Stimulated activated CD8-positive, alpha-beta memory T cell treated with anti-CD3 and anti-CD28 coated beads, Interleukin-12 subunit alpha, Interleukin-12 subunit beta, amount 100 ng/mL, for 24 hours (primary cell): ENCODE results near the gene KCP.

Experiments used
- DNase-seq: peaks from one replicate; pipeline ENCODE4 v3.0.0-alpha.2; 2020; ENCODE audit errors: extremely low read depth

KCP gene

DNA sequence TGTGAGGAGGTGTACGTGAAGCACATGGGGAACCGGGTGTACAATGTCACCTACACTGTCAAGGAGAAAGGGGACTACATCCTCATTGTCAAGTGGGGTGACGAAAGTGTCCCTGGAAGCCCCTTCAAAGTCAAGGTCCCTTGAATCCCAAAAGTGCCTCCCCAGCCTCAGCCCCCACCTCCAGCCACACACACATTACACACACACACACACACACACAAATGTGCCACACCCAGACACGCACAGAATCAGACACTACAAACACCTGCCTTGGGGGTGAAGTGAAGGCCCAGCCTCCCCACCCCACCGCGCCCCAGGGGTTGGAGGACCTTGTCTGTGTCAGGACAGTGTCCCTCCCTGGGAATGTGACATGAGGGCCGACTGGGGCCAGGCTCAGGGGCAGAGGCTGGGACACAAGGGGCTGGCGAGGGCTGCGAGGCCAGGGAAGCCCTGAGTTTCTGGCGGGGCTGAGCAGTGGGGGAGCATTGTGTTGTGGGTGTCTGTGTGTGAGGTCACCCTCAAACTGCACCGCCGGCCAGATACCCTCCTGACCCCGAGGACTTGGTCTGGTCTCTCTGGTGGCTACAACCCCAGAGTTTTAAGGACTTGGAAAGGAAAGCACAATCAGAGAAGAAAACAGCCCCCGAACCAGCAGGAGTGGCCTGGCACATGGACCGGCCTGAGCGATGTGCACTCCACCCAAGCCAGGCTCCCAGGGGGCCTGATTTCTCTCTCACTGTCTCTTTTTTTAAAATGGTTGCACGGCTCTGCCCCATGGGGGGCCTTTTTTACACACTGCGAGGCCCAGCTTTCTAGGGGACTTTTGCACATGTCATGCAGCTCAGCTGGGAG, 51.9 kb downstream of the KCP start:
- no peak for DNase-seq

DNA sequence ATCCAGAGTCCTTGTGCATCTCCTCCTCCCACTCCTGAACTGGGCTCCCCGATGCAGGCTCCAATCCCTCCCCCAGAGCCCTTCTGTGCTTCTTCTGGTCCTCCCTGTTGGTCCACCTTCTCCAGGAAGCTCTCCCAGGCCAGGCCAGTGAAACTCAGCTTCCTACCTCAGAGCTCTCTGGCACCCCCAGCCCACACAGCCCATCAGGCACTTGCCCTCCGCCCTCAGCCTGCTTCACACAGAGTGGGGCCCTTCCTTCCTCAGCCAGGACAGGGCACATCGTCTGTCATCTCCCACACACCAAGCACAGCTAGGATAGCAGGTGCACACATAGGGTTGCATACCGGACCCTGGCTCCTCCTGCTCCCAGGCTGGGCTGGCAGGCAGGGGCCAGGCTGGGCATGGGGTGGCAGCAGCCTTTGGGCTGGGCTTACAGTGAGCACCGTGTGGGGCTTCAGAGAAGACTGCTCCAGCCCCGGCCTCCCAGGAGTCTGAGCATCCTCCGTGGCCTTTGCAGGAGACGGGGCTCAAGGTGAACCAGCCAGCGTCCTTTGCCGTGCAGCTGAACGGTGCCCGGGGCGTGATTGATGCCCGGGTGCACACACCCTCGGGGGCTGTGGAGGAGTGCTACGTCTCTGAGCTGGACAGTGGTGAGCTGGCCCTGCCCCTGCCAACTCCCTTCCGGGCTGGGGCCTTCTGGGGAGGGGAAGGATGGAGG, 54.3 kb downstream of the KCP start:
- no peak for DNase-seq

DNA sequence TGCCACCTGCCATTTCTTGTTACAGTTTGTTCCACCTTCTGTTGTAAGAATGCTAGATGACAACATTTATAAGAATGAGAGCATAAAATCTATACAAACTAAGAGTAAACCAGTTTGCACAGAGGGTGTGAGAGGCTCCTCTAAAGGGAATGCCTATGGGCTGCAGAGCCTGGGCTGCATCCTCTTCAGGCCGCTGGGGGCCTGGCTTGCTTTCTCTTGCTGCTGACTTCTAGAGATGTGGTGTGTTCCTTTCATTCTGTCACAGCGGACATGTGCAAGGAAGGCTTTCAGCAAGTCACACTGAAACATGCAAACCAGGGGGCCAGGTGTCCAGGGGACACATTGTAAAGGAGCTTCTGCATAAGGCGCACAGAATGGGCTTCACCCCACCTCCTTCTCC, 55.0 kb downstream of the KCP start:
- DNase-seq: no peak

DNA sequence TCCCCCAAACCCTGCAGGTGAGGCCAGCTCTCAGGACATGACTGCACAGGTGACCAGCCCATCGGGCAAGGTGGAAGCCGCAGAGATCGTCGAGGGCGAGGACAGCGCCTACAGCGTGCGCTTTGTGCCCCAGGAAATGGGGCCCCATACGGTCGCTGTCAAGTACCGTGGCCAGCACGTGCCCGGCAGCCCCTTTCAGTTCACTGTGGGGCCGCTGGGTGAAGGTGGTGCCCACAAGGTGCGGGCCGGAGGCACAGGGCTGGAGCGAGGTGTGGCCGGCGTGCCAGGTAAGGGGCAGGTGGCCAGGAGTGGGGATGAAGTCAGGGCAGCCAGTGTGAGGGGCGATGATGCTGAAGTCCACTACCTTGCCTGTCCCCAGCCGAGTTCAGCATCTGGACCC, 56.1 kb downstream of the KCP start:
- no peak for DNase-seq

DNA sequence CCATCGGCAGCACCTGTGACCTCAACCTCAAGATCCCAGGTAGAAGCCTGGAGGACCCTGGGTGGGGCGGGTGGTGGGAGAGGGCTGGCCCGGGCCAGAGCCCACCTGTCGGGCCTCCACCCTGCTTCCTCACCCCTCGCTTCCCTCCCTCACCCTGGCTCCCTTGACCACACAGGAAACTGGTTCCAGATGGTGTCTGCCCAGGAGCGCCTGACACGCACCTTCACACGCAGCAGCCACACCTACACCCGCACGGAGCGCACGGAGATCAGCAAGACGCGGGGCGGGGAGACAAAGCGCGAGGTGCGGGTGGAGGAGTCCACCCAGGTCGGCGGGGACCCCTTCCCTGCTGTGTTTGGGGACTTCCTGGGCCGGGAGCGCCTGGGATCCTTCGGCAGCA, 56.7 kb downstream of the KCP start:
- DNase-seq: no peak

DNA sequence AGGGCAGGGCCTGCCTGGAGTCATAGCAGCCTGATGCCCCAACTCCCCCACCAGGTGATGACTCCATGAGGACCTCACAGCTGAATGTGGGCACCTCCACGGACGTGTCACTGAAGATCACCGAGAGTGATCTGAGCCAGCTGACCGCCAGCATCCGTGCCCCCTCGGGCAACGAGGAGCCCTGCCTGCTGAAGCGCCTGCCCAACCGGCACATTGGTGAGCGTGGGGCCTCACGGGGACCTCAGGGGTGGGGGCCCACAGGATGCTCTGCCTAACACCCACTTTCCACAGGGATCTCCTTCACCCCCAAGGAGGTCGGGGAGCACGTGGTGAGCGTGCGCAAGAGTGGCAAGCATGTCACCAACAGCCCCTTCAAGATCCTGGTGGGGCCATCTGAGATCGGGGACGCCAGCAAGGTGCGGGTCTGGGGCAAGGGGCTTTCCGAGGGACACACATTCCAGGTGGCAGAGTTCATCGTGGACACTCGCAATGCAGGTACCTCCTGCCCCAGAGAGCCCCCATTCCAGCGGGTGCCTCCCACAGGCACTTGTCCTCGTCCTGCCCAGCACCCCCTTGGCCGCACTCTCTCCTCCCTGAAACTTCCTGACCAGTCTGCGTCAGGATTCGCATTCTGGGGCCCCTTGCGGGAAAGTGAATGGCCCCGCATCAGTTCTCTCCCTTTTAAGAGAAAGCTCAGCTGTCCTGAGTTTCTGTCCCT, 57.8 kb downstream of the KCP start:
- DNase-seq: no peak

DNA sequence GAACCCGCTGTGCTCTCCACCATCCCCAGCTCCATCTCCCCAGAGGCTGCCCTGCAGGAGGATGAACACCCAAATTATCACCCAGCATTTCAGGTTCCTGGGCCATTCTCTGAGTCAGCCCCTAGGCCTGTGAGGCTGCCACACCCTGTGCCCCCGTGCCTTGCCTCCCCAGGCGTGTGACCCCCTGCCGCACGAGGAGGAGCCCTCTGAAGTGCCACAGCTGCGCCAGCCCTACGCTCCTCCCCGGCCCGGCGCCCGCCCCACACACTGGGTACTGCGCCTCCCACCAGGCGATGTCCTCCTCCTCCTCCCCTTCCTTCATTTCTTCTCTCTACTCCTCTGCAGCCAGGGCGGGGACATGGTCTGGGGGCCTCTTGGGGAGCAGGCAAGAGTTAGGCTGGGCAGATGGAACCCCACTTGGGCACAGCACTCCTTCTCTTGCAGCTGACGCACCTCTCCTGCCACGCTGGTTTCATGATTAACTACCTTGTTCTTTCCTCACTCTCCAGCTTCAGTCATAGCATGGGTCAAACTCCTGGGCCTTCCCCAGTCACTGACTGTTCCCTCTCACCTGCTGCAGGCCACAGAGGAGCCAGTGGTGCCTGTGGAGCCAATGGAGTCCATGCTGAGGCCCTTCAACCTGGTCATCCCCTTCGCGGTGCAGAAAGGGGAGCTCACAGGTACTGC, 60.6 kb downstream of the KCP start:
- DNase-seq: no peak

DNA sequence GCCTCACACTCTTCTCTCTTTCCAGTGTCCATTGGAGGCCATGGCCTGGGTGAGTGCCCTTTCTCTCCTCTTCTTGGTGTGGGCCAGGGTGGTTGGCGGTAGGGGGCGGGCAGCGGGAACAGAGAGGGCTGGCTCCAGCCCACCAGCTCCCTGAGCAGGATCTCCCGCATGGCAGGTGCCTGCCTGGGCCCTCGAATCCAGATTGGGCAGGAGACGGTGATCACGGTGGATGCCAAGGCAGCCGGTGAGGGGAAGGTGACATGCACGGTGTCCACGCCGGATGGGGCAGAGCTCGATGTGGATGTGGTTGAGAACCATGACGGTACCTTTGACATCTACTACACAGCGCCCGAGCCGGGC, 61.4 kb downstream of the KCP start:
- no peak for DNase-seq

DNA sequence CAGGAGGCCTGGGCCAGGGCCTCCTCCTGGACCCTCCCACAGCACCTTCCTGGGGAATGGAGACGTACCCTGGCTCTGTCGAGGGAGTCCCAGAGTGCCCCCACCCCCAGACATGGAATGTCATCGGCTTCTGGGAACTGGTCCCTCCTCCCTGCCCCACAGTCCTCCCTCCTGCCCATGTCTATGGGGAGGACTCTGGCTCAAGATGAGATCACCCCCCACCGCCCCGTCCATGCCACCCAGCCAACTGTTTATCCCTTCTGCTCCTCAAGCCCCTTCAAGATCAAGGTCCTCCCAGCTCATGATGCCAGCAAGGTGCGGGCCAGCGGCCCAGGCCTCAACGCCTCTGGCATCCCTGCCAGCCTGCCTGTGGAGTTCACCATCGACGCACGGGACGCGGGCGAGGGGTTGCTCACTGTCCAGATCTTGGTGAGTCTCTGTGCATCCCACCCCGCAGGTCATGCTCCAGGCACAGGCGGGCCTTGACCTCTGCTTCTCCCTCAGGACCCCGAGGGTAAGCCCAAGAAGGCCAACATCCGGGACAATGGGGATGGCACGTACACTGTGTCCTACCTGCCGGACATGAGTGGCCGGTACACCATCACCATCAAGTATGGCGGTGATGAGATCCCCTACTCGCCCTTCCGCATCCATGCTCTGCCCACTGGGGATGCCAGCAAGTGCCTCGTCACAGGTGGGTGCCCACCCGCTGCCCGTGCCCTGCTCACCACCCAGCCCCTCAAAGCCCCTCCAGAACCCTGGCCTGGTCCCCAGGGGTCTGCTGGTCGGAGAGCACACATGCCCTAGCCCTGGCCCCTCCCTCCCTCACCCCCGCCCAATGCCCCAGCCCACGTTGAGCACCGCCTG, 62.0 kb downstream of the KCP start:
- DNase-seq: no peak

DNA sequence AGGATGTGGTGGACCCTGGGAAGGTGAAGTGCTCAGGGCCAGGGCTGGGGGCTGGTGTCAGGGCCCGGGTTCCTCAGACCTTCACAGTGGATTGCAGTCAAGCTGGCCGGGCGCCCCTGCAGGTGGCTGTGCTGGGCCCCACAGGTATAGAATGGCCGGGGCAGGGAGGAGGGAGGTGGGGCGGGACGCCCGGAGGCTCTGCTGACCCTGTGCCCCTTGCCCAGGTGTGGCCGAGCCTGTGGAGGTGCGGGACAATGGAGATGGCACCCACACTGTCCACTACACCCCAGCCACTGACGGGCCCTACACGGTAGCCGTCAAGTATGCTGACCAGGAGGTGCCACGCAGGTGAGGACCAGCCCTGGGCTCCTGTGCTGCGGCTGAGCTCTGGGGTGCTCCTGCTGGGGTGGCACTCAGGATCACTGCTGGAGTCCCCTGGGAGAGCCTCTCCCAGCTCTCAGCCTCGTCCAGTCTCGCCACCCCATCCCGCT, 62.7 kb downstream of the KCP start:
- DNase-seq: no peak

DNA sequence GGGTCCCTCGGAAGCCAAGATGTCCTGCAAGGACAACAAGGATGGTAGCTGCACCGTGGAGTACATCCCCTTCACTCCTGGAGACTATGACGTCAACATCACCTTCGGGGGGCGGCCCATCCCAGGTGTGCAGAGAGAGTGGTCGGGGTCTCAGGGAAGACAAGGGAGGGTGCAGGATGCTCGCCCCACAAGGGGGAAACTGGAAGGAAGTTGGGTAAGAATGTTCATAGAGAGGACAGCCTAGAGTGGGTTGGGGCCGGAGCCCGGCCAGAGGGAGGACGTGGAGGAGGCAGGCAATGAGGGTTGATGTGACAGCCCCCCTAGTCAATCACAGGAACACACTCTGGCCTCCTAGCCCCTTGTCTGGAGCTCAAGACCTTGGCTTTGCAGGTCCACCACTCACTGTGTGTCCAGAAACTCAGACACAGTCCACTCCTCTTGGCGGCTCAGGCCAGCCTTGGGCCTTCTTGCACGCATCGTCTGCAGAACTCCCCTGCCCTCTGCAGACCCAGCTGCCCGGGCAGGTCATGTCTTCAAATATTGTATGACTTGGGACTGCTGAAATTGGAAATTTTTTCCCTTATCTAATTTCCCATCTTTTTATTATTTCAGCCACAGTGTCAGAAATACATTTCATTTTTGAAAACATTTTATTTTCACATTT, 63.6 kb downstream of the KCP start:
- DNase-seq: no peak

DNA sequence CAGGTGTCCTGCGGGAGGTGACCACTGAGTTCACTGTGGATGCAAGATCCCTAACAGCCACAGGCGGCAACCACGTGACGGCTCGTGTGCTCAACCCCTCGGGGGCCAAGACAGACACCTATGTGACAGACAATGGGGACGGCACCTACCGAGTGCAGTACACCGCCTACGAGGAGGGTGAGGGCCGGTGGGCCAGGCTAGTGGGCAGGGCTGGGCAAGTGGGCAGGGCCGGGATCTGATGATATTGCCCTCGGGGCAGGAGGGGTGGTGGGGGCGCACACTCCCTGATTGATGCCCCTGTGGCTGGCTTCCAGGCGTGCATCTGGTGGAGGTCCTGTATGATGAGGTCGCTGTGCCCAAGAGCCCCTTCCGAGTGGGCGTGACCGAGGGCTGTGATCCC, 64.5 kb downstream of the KCP start:
- no peak for DNase-seq

DNA sequence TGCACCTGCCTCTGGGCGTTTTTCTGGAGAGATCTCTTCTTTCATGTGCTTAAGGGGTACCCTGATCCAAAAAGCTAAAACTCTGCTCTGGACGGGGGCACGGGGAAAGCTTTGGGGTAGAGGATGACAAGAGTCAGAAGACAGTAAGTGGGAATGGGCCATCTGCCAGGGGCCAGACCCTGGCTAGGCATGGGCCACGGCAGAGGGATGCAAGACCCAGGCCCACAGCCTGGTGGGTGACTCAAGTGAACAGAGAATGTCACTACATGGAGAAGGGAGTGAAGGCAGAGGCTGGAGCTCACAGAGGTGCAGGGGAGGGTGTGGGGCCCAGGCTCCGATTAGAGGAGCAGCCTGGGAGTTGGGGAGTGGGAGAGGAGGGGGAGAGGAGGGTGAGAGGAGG, 65.0 kb downstream of the KCP start:
- no peak for DNase-seq

DNA sequence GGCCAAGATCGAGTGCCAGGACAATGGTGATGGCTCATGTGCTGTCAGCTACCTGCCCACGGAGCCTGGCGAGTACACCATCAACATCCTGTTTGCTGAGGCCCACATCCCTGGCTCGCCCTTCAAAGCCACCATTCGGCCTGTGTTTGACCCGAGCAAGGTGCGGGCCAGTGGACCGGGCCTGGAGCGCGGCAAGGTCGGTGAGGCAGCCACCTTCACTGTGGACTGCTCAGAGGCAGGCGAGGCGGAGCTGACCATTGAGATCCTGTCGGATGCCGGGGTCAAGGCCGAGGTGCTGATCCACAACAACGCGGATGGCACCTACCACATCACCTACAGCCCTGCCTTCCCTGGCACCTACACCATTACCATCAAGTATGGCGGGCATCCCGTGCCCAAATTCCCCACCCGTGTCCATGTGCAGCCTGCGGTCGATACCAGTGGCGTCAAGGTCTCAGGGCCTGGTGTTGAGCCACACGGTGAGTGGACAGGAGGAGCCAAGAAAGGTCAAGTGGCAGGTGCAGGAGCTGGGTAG, 65.7 kb downstream of the KCP start:
- DNase-seq: no peak

DNA sequence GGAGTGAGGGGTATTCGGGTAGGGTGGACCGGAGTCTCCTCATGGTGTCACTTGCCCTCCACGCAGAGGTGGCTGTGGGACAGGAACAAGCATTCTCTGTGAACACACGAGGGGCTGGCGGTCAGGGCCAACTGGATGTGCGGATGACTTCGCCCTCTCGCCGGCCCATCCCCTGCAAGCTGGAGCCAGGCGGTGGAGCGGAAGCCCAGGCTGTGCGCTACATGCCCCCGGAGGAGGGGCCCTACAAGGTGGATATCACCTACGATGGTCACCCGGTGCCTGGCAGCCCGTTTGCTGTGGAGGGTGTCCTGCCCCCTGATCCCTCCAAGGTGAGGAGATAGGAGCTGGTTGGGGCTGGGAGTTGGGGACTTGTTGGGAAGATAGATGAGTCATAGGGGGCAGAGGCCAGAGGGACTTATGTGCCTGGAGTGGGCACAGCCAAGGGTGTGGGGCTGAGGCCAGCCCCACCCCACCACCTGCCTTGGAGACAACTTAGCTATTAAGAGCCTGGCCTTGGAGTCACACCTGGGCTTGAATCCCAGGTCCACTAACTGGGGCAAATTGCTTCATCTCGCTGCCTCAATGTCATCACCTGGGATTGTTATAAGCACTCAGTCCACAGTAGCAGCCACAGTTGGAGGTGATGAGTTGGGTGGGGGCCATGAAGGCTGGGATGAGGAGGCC, 66.4 kb downstream of the KCP start:
- DNase-seq: no peak

DNA sequence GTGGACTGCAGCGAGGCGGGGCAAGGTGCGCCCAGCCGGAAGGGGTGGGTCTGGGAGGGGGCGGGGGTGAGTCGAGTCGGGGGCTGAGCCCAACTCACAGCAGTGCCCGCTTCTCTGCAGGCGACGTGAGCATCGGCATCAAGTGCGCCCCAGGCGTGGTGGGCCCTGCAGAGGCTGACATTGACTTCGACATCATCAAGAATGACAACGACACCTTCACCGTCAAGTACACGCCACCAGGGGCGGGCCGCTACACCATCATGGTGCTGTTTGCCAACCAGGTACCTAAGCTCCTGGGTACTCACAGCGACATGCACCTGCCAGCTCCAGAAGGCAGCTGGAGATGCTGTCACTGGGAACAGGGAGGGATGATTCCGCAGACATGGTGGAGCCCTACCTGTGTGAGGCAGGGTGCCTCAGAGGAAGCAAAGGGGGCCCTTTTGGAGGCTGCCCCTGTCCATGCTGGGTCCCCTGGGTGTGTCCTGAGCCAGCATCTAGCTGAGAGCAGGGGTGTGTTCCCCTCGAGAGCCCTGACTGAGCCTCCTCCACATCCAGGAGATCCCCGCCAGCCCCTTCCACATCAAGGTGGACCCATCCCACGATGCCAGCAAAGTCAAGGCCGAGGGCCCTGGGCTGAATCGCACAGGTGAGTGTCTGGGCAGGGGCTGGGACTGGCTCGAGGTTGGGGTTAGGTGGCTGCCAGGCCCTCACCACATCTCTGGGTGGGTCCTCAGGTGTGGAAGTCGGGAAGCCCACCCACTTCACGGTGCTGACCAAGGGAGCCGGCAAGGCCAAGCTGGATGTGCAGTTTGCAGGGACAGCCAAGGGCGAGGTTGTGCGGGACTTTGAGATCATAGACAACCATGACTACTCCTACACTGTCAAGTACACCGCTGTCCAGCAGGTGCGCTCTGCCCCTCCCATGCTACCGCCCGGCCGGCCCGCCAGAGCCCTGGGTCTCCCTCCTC, 67.6 kb downstream of the KCP start:
- no peak for DNase-seq

DNA sequence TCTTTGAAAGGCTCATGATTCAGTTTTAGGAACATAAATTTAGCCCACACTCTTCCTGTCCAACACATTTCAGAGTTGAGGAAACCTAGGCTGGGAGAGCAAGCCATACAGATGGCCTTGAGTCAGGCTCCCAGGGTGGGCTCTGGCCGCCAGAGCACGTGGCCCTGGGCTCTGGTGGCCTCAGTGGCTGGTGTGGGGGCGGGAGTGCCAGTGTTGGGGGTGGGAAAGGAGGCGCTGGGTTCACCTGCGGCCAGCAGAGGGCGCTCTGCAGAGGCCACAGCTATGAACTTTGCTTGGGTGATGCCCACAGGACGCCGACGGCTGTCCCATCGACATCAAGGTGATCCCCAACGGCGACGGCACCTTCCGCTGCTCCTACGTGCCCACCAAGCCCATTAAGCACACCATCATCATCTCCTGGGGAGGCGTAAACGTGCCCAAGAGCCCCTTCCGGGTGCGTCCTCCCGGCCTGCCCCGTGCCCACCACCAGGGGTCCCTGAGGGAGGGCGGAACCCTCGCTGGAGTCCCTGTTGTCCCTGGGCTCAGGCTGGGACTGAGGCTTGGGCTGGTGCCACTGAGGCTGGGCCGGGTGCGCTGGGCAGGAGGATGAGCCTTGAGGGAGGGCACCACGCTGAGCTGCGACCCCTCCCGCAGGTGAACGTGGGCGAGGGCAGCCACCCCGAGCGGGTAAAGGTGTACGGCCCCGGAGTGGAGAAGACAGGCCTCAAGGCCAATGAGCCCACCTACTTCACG, 68.4 kb downstream of the KCP start:
- peak; percentile 20 for DNase-seq
